ENCODE results near the gene DIS3. TPM values are rescaled to one million over a fixed set of nuclear protein-coding genes. Genes with fewer than 3 reads are reported as not detected.

The DIS3 gene, protein sequence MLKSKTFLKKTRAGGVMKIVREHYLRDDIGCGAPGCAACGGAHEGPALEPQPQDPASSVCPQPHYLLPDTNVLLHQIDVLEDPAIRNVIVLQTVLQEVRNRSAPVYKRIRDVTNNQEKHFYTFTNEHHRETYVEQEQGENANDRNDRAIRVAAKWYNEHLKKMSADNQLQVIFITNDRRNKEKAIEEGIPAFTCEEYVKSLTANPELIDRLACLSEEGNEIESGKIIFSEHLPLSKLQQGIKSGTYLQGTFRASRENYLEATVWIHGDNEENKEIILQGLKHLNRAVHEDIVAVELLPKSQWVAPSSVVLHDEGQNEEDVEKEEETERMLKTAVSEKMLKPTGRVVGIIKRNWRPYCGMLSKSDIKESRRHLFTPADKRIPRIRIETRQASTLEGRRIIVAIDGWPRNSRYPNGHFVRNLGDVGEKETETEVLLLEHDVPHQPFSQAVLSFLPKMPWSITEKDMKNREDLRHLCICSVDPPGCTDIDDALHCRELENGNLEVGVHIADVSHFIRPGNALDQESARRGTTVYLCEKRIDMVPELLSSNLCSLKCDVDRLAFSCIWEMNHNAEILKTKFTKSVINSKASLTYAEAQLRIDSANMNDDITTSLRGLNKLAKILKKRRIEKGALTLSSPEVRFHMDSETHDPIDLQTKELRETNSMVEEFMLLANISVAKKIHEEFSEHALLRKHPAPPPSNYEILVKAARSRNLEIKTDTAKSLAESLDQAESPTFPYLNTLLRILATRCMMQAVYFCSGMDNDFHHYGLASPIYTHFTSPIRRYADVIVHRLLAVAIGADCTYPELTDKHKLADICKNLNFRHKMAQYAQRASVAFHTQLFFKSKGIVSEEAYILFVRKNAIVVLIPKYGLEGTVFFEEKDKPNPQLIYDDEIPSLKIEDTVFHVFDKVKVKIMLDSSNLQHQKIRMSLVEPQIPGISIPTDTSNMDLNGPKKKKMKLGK
- 36.9 and 37.3 TPM in 2 replicates for total RNA-seq

DNA sequence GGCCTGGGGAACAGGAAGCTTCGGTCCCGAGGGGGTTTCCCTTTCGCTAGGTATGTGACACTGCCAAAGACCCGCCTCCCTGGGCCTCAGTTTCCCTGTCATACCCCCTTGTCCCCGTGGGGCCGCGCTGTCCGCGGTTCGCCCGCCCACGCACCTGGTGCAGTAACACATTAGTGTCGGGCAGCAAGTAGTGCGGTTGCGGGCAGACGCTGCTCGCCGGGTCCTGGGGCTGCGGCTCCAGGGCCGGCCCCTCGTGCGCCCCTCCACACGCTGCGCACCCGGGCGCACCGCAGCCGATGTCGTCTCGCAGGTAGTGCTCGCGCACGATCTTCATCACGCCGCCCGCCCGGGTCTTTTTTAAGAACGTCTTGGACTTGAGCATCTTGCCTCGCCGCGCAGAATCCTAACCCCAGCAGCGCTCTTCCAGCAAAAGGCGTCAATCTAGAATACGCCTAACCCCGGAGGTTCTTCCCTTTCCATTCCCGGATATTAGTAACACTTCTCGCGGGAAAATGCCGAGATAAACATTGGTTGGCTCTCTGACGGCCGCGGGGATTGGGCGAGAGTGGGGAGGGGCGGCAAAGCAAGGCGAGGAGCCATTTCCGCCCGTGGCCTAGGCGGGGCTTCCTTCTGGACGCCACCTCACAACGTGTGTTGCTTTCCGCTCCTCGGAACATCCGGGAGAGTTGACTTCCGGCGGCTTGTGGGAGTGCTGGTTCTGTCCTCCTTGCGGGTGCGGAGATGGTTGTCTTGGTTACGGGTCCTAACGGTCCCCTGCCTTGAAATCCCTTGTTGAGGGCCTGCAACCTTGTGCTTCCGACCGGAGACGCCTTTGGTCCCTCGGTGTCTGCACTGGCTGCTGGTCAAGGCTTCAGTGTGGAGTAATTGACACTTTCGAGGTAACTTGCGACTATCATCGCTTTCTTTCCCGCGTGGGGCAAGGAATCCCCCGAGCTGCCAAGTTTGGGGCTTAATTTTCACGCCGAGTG lies at the start of gene DIS3, which contains the start of gene PIBF1:
Gene DIS3 (minus strand): TSS at position 450 of the 989 bp plus-strand sequence. CDS start 68 bp downstream, at position 382.
Gene PIBF1 (plus strand): TSS at position 683 of the 989 bp plus-strand sequence. CDS start 1,337 bp downstream, outside the sequence.

DNA sequence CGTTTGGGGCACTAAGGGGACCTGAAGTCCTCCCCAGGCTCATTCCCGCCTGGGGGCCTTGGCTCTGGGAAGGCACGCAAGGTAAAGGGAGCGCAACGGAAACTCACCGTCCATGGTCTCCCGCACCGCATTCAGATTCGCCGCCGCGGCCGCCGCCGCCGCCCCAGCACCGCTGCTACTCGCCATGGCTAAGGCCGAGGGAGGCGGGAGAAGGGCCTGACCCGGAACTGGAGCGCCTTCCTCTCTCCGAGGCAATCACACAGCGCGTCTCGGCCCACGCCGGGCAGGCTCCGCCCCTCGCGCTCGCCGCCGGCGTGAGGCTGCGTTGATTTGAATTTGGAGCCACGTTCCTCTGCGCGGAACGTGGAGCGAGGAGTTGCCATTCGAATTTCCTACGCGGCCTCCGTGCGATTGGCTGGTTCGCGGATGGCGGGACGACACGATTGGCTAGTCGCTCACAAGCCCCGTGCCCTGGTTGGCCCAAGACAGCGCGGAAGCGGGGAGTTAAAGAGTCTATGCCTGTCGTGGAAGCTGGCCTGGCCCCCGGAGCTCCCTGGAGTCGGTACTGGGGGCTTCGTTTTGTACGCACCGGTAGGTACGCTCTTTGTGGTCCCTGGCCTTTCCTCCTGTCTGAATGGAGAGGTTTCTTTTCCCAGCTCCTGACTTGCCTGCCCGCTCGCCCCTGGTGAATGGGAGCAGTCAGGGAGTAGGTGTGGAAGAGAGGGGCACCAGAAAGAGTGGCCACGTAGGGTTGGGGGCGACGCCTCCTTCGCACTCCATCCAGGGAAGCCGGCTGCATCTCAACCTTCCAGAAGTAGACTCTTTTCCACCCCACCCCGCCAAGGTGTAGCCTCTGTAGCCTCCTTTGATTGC lies 54.0 kb downstream of the DIS3 start, which contains the start of the genes BORA and MZT1:
Gene BORA (plus strand): TSS at position 507 of the 873 bp plus-strand sequence. CDS start 1,018 bp downstream, outside the sequence.
Gene MZT1 (minus strand): TSS at position 213 of the 873 bp plus-strand sequence. CDS start 27 bp downstream, at position 186.

Other genes with a start within 250 kb of the DIS3 start
- gene MZT1, start 54.3 kb downstream of the DIS3 start, total RNA-seq, result 7.5 and 11.3 TPM in 2 replicates
- 2.4 and 3.2 TPM in 2 replicates for gene BORA, start 54.0 kb downstream of the DIS3 start, total RNA-seq
- gene PIBF1, start 233 bp upstream of the DIS3 start, total RNA-seq, result 14.7 and 25.8 TPM in 2 replicates

All from tracheal epithelial cell (primary cell).